ENCODE data around the gene ELMO1.

Gene ELMO1

DNA sequence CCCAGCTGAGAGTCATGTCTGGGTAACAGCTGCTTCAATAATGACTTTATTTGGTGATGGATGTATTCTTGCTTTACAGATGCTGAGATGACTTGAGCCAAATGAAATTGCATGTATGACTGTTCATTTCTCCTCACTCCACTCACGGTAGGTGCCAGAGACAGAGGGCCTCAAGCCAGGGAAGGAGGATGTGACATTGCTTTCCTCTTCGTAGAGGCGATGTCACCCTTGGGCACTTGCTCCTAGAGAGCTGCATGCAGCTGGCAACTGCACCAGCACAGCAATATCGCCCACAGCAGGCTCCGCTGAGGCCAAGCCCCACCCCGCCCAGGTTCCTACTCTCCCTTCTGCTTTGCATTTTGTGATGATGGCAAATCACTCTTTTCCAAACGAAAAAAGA is 607.8 kb downstream of the ELMO1 start:
- DNase-seq (ENCODE audit: low read depth in 3 of 3): no peak

DNA sequence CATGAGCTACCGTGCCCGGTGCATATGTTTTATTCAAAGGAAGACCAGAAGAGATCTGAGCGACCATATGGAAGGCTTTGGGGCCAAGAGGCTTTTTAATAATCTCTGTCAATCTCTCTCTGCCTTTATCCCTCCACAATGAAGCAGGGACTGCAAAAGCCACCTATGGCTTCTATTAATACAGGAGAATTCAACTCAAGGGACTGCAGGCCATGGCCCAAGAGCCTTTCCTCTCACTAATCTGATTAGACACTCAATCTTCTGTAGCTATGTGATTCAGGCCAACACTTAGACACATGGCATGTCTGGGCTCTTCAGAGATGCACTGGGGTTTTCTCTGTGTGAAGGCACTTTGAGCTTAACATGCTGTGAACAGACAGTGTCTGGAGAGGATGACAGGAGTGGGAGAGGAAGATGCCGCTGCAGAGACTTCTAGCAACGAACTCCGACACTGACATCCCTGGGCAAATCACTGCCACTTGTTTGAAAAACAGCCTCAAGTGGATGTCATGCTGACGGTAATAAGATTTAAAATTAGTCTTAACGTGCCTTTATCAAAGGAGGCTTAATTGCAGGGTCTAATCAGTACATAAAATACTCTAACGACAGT is 609.9 kb downstream of the ELMO1 start:
- DNase-seq (ENCODE audit: low read depth in 3 of 3): no peak

DNA sequence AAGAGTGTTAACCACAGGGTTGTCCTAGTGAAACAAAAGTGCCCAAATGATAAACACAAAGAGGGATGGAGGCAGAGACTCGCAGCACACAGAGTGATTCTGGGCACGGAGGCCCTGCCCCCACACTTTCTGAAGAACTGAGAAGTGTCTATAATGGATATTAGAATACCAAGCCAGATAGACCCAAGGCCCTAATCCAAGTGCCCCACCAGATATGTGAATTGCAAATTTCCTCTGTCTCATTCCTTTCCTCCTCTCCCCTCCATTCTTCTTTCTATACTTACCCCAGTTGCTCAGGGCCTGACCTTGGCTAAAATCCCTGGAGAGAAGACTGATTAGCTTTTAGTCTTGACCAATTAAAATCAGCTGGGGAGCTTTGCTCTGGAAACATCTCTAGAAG is 617.6 kb downstream of the ELMO1 start:
- DNase-seq (ENCODE audit: low read depth in 3 of 3): no peak

DNA sequence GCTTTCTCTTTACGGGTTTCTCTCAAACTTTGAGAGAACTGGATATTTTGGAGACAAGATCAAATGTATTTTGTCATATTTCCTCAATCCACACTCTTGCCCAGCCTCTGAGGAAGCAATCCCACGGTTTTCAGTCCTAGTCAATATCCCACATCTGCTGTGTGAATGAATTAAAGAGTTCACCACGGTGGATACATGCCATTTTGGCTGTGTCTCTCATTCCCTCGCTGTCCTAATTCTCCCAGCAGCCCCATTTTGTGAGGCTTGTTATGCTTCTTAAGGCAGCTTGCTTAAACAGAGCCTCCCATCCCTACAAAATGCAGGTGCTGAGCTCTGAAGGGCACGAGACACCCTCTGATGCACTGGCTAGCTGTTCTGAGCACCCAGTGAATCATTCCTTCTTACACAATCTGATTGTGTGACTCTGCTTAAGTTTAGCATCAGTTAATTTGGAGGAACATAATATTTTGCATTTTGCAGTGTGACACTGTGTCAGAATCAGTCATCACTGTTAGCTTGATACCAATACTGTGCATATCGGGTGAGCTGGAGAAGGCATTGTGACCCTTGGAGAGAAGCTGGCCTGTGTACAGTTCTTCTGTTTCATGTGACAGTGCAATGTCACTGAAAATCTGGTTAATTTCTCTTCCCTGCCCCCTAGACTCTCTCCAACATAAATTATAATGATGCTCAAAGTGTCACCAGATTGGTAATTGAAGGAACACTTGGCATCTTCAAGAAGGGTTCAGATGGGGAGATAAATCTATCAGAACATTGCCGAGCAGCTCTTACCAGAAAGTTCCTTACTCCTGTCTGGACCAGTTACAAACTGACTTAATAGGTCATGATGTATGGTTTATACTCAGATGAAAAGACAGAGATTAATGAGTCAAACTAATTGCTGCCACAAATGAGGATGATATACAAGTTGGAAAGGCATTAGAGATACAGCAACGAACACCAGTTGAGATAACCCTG is 620.6 kb downstream of the ELMO1 start:
- no peak for DNase-seq (ENCODE audit: low read depth in 3 of 3)

DNA sequence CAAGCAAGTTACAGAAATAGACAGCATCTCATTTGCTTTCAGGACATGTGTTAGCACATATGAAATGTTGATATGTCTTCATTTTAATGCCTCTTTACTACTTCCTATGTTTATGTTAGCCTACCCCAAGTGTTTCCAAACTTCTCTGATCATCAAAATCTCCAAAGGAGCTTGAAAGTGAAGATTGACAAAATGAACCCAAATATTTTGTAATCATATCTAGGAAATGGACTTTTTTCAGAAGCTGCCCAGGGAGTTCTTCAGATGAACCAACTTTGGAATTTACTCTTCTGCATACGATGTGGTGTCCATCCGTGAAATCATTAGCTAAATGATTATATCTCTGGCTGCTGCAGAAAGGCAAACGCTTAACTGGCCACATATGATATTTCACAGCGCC is 623.2 kb downstream of the ELMO1 start:
- no peak for DNase-seq (ENCODE audit: low read depth in 3 of 3)

DNA sequence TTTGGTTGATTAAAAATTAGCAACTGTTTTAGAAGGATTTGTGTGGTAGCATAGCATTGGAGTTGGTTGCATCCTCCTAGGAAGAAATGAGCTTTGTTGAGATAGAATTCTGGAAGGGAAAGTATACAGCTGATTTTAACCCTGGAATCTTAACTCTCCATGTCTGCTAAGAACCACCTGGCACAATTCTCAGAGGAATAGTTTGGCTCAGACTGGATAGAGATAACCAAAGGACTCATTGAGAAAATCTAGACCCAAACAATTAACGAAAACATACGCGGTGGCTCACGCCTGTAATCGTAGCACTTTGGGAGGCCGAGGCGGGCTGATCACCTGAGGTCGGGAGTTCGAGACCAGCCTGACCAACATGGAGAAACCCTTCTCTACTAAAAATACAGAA is 625.3 kb downstream of the ELMO1 start:
- no peak for DNase-seq (ENCODE audit: low read depth in 3 of 3)

DNA sequence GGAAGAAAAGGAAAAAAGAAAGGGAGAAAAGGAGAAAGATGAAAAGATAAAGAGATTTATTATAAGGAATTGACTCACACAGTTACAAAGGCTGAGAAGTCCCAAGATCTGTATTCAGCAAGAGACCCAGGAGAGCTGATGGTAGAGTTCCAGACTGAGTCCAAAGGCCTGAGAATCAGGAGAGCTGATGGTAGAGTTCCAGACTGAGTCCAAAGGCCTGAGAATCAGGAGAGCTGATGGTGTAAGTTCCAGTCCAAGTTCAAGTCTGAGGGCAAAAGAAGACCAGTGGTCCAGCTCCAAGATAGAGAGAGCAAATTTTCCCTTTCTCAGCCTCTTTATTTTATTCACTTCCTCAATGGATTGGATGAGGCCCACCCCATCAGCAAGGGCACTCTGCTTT is 627.0 kb downstream of the ELMO1 start:
- DNase-seq (ENCODE audit: low read depth in 3 of 3): no peak

DNA sequence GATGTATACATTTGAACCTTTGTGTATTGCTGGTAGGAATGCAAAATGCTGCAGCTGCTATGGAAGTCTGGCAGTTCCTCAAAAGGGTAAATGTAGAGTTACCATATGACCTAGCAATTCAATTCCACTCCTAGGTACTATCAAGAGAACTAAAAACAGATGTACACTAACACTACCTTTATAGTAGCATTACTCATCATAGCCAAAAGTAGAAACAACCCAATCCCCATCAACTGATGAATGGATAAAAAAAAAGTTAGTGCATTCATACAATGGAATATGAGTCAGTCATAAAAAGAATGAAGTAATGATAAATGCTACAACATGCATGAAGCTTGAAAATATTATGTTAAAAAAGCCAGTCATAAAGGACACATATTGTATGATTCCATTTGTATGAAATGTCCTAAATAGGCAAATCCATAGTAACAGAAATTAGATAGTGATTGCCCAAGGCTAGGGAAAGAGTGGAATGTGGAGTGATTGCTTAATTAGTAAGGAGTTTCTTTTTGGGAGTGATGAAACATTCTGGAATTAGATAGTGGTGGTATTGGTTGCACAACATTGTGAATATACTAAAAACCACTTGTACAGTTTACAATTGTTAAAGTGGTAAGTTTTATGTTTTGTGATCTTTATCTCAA is 628.0 kb downstream of the ELMO1 start:
- no peak for DNase-seq (ENCODE audit: low read depth in 3 of 3)

DNA sequence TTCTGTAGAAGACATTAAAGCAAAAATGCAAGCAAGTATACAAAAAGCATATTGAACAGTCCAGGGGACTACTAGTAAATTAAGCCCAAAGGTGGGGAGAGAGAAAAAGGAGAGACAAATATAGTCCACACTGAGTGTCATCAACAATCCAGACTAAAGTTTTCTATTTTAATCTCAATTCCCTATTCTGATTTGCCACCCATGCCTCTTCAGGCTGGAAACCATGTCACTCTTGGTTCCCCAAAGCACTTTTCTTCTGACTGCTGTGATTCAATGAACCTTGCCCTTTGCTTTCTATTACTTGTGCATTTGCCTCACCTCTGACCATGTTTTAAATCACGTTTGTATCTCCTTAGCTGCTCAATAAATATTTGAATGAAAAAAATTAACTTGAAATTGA is 629.0 kb downstream of the ELMO1 start:
- DNase-seq (ENCODE audit: low read depth in 3 of 3): no peak

DNA sequence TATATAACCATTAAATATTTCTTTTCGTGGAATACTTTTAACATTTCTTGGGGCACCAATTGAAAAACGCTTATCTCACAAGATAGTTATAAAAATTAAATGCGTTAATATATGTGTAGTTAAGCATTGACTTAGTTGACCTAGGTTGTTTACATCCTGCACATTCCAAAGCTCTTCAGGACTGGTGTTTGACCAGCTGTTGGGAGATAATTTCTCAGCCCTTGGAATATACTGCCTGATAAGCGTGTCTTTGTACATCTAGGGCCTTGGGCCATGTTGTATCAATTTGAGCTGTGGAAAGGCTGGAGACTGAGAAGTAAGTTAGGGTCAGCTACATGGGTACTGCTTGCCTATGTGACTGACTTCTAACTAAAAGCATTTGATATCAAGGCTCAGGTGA is 634.4 kb downstream of the ELMO1 start:
- DNase-seq (ENCODE audit: low read depth in 3 of 3): no peak

DNA sequence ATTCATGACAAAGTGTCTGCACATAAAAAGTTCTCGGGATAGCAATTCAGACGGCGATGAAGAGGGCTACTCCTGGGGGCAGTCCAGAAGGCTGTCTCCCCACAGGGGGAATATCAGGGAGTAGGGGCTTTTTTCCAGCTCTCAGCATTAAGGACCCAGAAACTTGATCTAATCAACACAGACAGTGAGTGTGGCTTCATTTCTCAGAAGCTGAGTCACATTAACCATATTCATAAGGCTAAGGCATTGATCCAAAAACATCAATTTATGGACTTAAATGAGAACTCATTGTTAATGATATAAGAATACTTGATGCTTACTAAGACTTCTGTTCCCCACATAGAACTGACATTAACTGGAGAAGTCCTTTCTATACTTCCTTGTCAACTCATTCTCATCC is 636.9 kb downstream of the ELMO1 start:
- no peak for DNase-seq (ENCODE audit: low read depth in 3 of 3)

DNA sequence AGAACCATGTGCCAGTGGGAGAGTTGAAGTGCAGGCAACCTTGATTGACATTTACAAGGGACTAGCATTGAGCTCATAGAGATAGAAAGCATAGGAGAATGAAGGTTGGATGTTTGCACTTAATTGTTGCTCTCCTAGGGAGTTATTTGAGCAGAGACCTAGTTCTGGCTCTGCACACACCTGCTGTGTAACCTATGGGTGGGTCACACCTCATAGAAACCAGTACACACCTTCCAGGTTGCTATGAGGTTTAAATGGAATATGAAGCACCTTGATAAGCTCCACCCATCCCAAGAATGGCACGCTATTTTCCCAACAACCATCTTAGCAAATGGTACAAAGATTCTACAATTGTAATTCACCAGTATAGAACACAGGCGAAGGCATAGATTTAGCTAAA is 638.2 kb downstream of the ELMO1 start:
- DNase-seq (ENCODE audit: low read depth in 3 of 3): no peak

DNA sequence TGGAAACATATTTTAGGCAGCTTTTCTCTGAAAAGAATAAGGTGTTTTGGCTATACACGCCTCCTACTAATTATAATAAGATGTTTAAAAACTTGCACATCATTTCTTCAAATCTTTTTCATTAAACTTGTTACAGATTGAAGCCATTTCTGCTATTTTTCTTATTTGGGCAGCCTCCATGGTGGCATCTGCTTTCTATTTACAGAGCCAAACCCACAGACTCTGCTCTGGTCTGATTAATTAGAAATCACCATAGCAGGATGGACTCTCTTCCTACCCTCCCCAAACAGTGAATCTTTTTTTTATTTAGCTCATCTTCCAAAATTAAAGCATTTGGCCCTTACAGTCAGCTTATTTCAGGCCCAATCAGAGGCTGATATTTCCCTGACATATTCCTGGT is 638.6 kb downstream of the ELMO1 start:
- DNase-seq (ENCODE audit: low read depth in 3 of 3): no peak

DNA sequence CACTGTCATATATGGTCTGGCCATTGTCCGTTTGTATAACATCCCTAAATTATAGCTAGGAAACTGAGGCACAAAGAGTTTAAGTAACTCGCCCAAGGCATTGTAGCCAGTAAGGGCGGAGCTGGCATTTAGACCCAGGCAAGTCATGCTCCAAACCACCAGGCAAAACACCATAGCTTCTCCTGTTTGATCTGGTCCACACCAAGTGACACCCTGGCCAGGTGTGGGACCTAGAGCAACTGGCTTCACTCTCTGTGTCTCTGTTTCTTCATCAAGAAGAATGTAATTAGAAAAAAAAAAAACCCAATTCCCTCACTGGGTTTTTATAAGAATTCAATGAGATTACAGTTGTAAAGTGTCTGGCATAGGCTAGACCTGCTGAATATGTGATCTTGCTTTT is 639.2 kb downstream of the ELMO1 start:
- no peak for DNase-seq (ENCODE audit: low read depth in 3 of 3)

DNA sequence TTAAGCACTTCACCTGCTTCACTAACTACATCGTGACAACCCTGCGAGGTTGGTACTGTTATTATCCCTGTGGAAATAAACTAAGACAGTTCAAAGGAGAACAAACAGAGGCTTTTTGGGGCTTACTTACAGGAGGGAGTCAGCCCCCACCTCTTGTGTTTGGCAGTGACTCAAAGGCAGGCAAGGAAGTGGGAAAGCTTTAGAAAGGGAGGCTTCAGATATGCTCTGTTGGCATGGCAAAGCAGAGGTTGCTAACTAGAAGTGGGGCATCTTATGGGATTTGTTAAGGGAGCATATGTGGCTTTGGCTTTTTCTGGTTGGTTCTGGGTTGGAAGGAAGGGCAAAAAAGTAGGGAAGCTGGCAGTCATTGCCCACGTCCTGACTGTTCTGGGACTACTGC is 639.6 kb downstream of the ELMO1 start:
- DNase-seq (ENCODE audit: low read depth in 3 of 3): no peak

DNA sequence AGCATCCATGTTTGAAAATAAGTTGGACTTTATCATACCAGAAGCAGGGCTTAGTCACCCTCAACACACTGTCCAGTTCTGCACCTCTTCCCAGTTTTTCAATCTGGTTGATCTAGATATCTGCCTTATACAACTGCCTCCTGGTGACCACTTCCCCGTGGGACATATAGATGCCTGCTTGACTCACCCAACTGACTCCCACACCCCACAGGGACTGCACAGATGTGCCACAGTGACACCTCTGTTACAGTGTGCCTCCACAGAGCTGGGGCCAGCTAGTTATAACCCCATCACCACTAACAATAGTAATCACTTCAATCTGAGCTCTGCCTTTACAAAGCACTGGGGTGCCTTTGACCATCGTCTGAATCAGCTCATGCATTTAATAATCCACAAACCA is 641.8 kb downstream of the ELMO1 start:
- DNase-seq (ENCODE audit: low read depth in 3 of 3): no peak
